Measurements from ENCODE around the gene ARHGAP15.
A peak's percentile ranks its signal among the peaks of the same experiment; 100 is the strongest.

The ARHGAP15 gene

GRCh38 chr2:143225931-143226330 is 96.7 kb downstream of the ARHGAP15 start:
- no peak for DNase-seq (ENCODE audit: low read depth in 2 of 2)

- DNase-seq (ENCODE audit: low read depth in 2 of 2): no peak
Observed at GRCh38 chr2:143226714-143227541, 97.7 kb downstream of the ARHGAP15 start.

GRCh38 chr2:143229411-143229810 is 100.2 kb downstream of the ARHGAP15 start:
- DNase-seq (ENCODE audit: low read depth in 2 of 2): no peak

DNA sequence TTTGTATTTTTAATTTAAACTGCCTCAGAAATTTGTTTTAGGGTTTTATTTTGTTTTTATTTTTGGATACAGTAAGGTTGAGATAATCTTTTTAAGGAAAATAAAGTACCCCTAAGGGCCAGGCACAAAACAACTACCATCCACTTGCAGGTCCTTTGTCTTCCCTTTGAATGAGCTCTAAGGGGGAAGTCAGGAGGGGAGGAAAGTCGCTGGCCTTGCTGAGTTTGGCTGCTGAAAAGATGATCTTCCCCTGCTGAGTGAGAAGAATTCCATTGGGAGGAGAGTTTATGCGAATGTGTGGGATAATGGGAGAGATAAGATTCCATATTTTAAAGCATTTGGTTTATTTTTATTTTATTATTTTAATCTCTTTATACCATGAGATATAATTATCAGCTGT is 100.7 kb downstream of the ARHGAP15 start:
- DNase-seq (ENCODE audit: low read depth in 2 of 2): no peak

GRCh38 chr2:143230506-143231253 is 101.5 kb downstream of the ARHGAP15 start:
- DNase-seq (ENCODE audit: low read depth in 2 of 2): no peak

DNA sequence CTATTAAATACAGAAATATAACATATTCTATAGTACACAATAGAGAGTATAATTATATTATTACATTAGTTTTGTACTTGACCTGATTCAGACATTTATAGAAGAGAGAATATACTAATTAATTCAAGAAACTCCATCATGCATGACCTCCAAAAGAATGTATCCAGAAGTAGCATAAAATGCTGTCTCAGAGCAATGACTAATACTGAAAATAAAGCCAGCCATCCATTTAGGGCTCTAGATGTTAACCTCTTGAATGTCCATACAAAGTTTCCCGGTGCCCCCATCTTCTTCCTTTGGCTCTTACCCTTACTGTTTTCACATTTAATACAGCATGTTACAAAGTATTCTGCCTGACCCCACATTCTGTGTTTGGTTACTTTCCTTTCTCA is 102.0 kb downstream of the ARHGAP15 start:
- no peak for DNase-seq (ENCODE audit: low read depth in 2 of 2)

- DNase-seq (ENCODE audit: low read depth in 2 of 2): no peak
Observed at GRCh38 chr2:143237146-143237777, 108.0 kb downstream of the ARHGAP15 start.

- no peak for DNase-seq (ENCODE audit: low read depth in 2 of 2)
Observed at GRCh38 chr2:143241403-143242088, 112.3 kb downstream of the ARHGAP15 start.

- DNase-seq (ENCODE audit: low read depth in 2 of 2): no peak
Observed at GRCh38 chr2:143246246-143246645, 117.0 kb downstream of the ARHGAP15 start.

GRCh38 chr2:143246815-143247744 is 117.9 kb downstream of the ARHGAP15 start:
- DNase-seq (ENCODE audit: low read depth in 2 of 2): no peak

- DNase-seq (ENCODE audit: low read depth in 2 of 2): no peak
Observed at GRCh38 chr2:143248631-143249030, 119.4 kb downstream of the ARHGAP15 start.

DNA sequence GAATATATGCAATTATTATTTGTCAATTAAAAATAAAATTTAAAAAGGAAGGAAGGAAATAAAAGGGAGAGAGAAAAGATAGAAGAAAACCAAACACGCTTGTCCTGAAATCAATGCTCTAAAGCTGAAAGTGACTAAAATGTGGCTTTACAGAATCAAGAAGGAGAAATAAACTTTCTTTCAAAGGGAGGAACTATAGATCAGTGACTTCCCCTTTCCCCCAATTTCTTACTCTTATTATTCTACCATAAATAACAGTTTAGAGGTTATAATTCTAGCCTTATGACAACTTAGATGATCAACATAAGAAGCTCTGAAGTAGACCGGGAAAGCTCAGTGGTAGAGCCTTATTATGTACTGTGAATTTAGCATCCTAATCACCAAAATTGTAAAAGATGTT is 122.5 kb downstream of the ARHGAP15 start:
- no peak for DNase-seq (ENCODE audit: low read depth in 2 of 2)

GRCh38 chr2:143252138-143252907 is 123.1 kb downstream of the ARHGAP15 start:
- DNase-seq (ENCODE audit: low read depth in 2 of 2): no peak

- DNase-seq (ENCODE audit: low read depth in 2 of 2): no peak
Observed at GRCh38 chr2:143254110-143254509, 124.9 kb downstream of the ARHGAP15 start.

GRCh38 chr2:143255086-143255485 is 125.9 kb downstream of the ARHGAP15 start:
- no peak for DNase-seq (ENCODE audit: low read depth in 2 of 2)

- no peak for DNase-seq (ENCODE audit: low read depth in 2 of 2)
Observed at GRCh38 chr2:143255899-143256298, 126.7 kb downstream of the ARHGAP15 start.

DNA sequence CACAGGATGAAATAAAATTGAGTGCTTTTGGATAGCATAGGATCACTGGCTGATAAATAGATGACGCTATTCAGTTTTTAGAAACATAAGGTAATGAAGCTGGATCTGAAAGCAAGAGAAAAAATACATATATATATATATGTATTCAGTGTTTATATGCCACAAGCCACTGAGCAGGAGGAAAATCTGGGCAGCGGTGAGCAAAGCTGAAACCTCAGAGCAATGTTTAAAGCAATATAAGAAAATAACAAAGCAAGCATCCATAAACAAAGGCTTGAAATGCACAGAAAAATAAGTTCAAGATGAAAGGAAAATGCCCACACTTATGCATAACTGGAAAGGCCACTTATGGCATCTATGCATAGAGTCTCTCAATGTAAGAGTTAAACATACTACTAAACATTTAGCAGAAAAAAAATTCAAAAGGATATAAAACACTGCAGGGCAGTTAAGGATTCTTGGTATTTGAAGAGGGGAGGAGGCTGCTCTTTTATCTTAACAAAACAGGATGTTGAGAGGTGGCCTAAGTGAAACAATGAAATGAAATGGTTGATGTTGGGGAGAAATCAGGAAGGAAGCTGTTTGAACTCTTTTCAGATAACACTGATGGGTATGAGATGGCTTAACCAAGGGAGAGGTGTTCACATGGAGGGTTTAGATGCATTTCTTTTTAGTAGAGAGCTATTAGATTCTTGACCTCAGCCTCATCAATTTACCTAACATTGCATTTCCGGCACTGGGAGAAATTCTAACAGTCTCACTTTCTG is 129.1 kb downstream of the ARHGAP15 start:
- no peak for DNase-seq (ENCODE audit: low read depth in 2 of 2)

DNA sequence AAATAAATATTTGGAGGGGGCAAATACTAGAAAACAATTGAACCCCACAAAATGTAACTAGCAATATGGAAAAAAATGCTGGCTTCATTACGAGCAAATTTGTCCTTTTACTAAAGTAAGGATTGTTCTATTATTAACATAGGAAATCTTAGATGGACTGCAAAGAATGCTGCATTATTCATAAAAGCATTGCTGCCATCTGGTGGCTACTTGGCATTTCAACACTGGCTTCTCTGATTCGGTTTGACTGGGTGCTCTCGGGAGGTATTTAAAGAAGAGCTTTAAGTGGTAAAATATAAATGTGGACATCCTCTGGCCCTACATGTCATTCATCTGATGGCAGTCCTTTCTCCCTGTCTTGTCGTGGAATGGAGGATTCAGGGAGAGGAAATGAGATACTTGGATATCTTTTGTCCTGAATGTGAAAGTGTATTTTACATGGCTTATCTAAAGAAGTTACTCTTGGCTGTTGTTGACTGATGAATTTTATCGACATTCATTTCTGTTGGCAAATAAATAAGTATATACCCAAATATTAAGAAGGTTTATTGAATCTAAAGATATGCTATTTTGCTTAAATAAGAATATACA is 130.2 kb downstream of the ARHGAP15 start:
- peak; percentile 49 to 64 for DNase-seq (ENCODE audit: low read depth in 2 of 2)

GRCh38 chr2:143261986-143262385 is 132.8 kb downstream of the ARHGAP15 start:
- DNase-seq (ENCODE audit: low read depth in 2 of 2): no peak
